ENCODE data around the gene DHDH. TPM values are rescaled to one million over a fixed set of nuclear protein-coding genes. Genes with fewer than 3 reads are reported as not detected.

Gene DHDH
- total RNA-seq, 1 donor from 2014 or later, result 1.4 TPM

DNA sequence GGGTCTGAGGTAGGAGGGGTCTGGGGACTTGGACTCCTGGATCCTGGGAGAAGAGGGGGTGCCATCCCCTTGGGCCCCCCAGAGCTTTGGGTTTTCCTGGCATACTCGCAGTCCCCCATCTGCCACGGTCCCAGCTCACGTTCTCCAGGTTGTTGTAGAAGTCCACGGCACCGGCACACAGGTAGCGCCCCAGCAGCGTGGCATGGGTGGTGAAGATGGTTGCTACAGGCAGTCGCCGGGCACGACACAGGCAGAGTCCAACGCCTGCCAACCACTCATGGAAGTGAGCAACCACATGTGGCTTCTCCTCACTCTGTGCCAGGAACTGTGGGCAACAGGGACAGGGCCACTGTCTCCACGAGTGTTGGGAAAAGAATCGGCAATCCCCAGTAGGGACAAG, 52.2 kb downstream of the DHDH start:
- Mint-ChIP-seq H3K4me1 (ENCODE audit: unreplicated experiment) (peaks cover 5% of the 10 kb centered on the region), H3K36me3 (peaks cover 25% of the 10 kb centered on the region), H3K9me3 (no peaks in the 10 kb centered on the region), H3K4me3 (no peak overlapping the region), H3K27ac (no peak overlapping the region), H3K27me3 (no peaks in the 10 kb centered on the region)
- TF ChIP-seq, protein P1, sequence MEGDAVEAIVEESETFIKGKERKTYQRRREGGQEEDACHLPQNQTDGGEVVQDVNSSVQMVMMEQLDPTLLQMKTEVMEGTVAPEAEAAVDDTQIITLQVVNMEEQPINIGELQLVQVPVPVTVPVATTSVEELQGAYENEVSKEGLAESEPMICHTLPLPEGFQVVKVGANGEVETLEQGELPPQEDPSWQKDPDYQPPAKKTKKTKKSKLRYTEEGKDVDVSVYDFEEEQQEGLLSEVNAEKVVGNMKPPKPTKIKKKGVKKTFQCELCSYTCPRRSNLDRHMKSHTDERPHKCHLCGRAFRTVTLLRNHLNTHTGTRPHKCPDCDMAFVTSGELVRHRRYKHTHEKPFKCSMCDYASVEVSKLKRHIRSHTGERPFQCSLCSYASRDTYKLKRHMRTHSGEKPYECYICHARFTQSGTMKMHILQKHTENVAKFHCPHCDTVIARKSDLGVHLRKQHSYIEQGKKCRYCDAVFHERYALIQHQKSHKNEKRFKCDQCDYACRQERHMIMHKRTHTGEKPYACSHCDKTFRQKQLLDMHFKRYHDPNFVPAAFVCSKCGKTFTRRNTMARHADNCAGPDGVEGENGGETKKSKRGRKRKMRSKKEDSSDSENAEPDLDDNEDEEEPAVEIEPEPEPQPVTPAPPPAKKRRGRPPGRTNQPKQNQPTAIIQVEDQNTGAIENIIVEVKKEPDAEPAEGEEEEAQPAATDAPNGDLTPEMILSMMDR (conservative IDR thresholded peaks at IDR 0.05), result no peak
- DNase-seq (ENCODE audit: extremely low spot score, unreplicated experiment), result no peak

DNA sequence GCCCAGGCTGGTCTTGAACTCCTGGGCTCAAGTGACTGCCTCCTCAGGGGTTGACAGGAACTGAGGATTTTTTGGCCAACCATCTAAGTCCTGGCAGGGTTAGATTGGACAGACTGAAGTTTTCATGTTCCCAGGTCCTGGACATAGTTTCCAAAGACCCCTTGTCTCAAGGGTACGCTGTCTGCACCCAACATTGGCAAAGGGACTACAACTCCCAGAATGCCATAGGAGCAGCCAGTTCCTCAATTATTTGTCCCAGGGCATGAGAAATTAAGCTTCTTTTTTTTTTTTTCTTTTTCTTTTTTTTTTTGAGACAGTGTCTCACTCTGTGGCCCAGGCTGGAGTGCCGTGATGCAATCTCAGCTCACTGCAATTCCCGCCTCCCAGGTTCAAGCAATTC, 52.7 kb downstream of the DHDH start:
- Mint-ChIP-seq H3K9me3 (no peaks in the 10 kb centered on the region), H3K4me3 (no peak overlapping the region), H3K27ac (no peak overlapping the region), H3K4me1 (ENCODE audit: unreplicated experiment) (peaks cover 9% of the 10 kb centered on the region), H3K27me3 (no peaks in the 10 kb centered on the region), H3K36me3 (peaks cover 25% of the 10 kb centered on the region)
- no peak for DNase-seq (ENCODE audit: extremely low spot score, unreplicated experiment)
- TF ChIP-seq, protein P1 (conservative IDR thresholded peaks at IDR 0.05), result no peak

DNA sequence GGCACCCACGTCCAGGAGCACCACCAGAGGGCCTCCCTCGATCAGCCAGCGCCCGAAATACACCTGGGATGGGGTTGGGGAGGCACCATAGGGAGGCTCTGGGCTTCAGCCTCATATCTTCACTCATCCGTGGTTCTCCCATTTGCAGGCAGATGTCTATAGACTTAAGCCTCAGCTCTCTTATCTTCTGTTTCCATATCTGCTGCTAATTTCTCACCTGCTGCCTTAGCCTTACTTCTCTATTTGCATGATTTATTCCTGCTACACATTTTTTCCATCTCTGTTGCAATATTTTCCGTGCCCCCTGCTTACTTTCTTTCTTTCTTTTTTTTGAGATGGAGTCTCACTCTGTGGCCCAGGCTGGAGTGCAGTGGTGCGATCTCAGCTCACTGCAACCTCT, 53.8 kb downstream of the DHDH start:
- H3K36me3 Mint-ChIP-seq, result peaks cover 20% of the 10 kb centered on the region
- no peaks in the 10 kb centered on the region for H3K9me3 Mint-ChIP-seq
- peaks cover 9% of the 10 kb centered on the region for H3K4me1 Mint-ChIP-seq (ENCODE audit: unreplicated experiment)
- TF ChIP-seq, protein P1 (conservative IDR thresholded peaks at IDR 0.05), result no peak
- no peak overlapping the region for H3K27ac Mint-ChIP-seq
- no peaks in the 10 kb centered on the region for H3K27me3 Mint-ChIP-seq
- no peak for DNase-seq (ENCODE audit: extremely low spot score, unreplicated experiment)
- no peak overlapping the region for H3K4me3 Mint-ChIP-seq

DNA sequence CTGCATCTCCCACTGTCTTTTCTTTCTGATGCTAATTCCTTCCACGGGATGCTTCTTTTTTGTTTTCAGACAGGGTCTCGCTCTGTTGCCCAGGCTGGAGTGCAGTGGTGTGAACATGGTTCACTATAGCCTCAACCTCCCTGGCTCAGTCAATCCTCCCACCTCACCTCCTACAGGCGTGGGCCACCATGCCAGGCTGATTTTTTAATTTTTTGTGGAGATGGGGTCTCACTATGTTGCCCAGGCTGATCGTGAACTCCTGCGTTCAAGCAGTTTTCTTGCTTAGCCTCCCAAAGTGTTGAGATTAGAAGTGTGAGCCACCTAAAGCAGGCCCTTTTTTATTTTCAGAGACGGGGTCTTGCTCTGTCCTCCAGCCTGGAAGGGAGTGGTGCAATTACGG, 54.8 kb downstream of the DHDH start:
- no peak for DNase-seq (ENCODE audit: extremely low spot score, unreplicated experiment)
- Mint-ChIP-seq H3K4me1 (ENCODE audit: unreplicated experiment) (peaks cover 9% of the 10 kb centered on the region), H3K4me3 (no peak overlapping the region), H3K9me3 (no peaks in the 10 kb centered on the region), H3K36me3 (peaks cover 18% of the 10 kb centered on the region), H3K27ac (no peak overlapping the region), H3K27me3 (no peaks in the 10 kb centered on the region)
- TF ChIP-seq, protein P1 (conservative IDR thresholded peaks at IDR 0.05), result no peak

DNA sequence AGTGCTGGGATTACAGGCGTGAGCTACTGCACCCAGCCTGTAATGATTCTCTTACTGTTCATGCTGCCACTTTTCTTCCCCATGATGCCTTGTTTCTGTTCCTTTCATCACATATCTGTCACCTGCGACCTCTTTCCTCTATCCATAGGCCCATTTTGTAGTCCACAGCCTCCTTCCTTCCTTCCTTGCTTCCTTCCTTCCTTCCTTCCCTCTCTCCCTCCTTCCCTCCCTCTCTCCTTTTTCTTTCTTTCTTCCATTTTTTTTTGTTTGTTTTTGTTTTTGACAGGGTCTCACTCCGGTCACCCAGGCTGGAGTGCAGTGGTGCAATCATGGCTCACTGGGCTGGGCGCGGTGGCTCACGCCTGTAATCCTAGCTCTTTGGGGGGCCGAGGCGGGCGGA, 55.4 kb downstream of the DHDH start:
- H3K4me1 Mint-ChIP-seq (ENCODE audit: unreplicated experiment), result peaks cover 14% of the 10 kb centered on the region
- TF ChIP-seq, protein P1 (conservative IDR thresholded peaks at IDR 0.05), result no peak
- peaks cover 19% of the 10 kb centered on the region for H3K36me3 Mint-ChIP-seq
- peak overlapping the region; percentile 49 for H3K27ac Mint-ChIP-seq
- H3K4me3 Mint-ChIP-seq, result no peak overlapping the region
- H3K9me3 Mint-ChIP-seq, result no peaks in the 10 kb centered on the region
- no peaks in the 10 kb centered on the region for H3K27me3 Mint-ChIP-seq
- DNase-seq (ENCODE audit: extremely low spot score, unreplicated experiment), result no peak

DNA sequence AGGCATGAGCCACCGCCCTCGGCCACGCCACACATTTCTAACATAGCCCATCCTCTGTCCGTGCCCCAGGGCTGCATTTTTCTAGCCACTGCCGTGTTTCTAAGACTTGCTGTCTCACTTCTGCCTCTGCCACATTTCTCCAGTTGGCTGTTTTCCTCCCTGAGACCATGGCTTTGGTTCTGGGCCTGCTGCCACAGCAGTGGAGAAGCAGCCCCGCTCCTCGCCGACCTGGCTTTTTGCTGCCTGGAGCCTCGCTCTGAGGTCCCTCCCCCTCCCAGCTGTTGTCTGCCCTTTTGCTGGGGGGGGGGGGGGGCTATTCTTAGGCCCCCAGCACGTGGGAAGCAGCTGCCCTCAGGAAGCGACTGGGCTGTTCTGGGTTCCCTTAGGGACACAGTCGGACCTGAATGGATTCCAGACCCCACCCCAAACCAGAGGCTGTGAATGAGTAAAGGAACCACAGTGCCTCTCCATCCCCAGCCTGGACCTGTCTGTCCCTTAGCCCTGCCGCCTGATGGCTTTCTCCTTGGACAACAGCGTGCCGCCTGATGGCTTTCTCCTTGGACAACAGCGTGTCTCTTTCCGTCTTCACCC, 56.3 kb downstream of the DHDH start:
- Mint-ChIP-seq H3K27me3 (no peaks in the 10 kb centered on the region), H3K27ac (peak overlapping the region; percentile 77), H3K9me3 (no peaks in the 10 kb centered on the region), H3K4me1 (ENCODE audit: unreplicated experiment) (peaks cover 20% of the 10 kb centered on the region), H3K4me3 (peak overlapping the region; percentile 47), H3K36me3 (peaks cover 23% of the 10 kb centered on the region)
- no peak for DNase-seq (ENCODE audit: extremely low spot score, unreplicated experiment)
- TF ChIP-seq, protein P1 (conservative IDR thresholded peaks at IDR 0.05), result no peak
